HTERT RPE-1 (cell line): ENCODE measurements around the gene FBXL20.
"Not testable (repeated sequence)": the region's sequence is repeated elsewhere in the genome, so short reads cannot be mapped to it uniquely, and the experiment has no call there.

Experiments used
- in situ Hi-C: fragments of 300-500 bp; cut with MboI; formaldehyde crosslinking; loops from 4 replicates; pipeline ENCODE4 v1.14.3; 2020; ENCODE audit warnings: low sequenced_read_pairs

The FBXL20 gene

GRCh38 chr17:39391448-39391847 is 10.0 kb downstream of the FBXL20 start:
- in situ Hi-C loops = no loop called here

- in situ Hi-C loops = no loop called here
Measured at GRCh38 chr17:39385040-39385439, 16.4 kb downstream of the FBXL20 start.

- in situ Hi-C loops = no loop called here
Measured at GRCh38 chr17:39380144-39380543, 21.3 kb downstream of the FBXL20 start.

GRCh38 chr17:39376434-39376833 is 25.0 kb downstream of the FBXL20 start:
- in situ Hi-C loops = no loop called here

GRCh38 chr17:39367805-39368204 is 33.6 kb downstream of the FBXL20 start:
- in situ Hi-C loops = not testable (repeated sequence)

GRCh38 chr17:39365872-39366271 is 35.6 kb downstream of the FBXL20 start:
- in situ Hi-C loops = no loop called here

- in situ Hi-C loops = no loop called here
Measured at GRCh38 chr17:39365242-39365641, 36.2 kb downstream of the FBXL20 start.

- in situ Hi-C loops = no loop called here
Measured at GRCh38 chr17:39364236-39365025, 37.0 kb downstream of the FBXL20 start.

GRCh38 chr17:39361064-39361463 is 40.4 kb downstream of the FBXL20 start:
- in situ Hi-C loops = no loop called here

- in situ Hi-C loops = no loop called here
Measured at GRCh38 chr17:39360537-39360936, 40.9 kb downstream of the FBXL20 start.

GRCh38 chr17:39359994-39360393 is 41.4 kb downstream of the FBXL20 start:
- in situ Hi-C loops = no loop called here

GRCh38 chr17:39357986-39358385 is 43.4 kb downstream of the FBXL20 start:
- in situ Hi-C loops = no loop called here

GRCh38 chr17:39357488-39357887 is 43.9 kb downstream of the FBXL20 start:
- in situ Hi-C loops = no loop called here

GRCh38 chr17:39352986-39353385 is 48.4 kb downstream of the FBXL20 start:
- in situ Hi-C loops = no loop called here

- in situ Hi-C loops = no loop called here
Measured at GRCh38 chr17:39352511-39352910, 48.9 kb downstream of the FBXL20 start.

GRCh38 chr17:39351508-39351907 is 49.9 kb downstream of the FBXL20 start:
- in situ Hi-C loops = no loop called here

- in situ Hi-C loops = no loop called here
Measured at GRCh38 chr17:39349246-39349645, 52.2 kb downstream of the FBXL20 start.

- in situ Hi-C loops = not testable (repeated sequence)
Measured at GRCh38 chr17:39346863-39347262, 54.6 kb downstream of the FBXL20 start.

GRCh38 chr17:39341541-39341940 is 59.9 kb downstream of the FBXL20 start:
- in situ Hi-C loops = no loop called here

GRCh38 chr17:39340731-39341130 is 60.7 kb downstream of the FBXL20 start:
- in situ Hi-C loops = no loop called here

- in situ Hi-C loops = no loop called here
Measured at GRCh38 chr17:39339272-39339671, 62.2 kb downstream of the FBXL20 start.

GRCh38 chr17:39337649-39338048 is 63.8 kb downstream of the FBXL20 start:
- in situ Hi-C loops = not testable (repeated sequence)

- in situ Hi-C loops = no loop called here
Measured at GRCh38 chr17:39335704-39336223, 65.7 kb downstream of the FBXL20 start.
